Astrocyte (in vitro differentiated cells and primary cell): ENCODE data around the gene C1GALT1. TPM values are rescaled to one million over a fixed set of nuclear protein-coding genes. Genes with fewer than 3 reads are reported as not detected.

Source experiments
- DNase-seq: peaks from one replicate; pipeline ENCODE4 v3.0.0-alpha.2; 2010; ENCODE audit warnings: low read depth
- FAIRE-seq: peaks from 2 replicates; lab custom pipeline; 2011; peaks lifted over from hg19 to GRCh38; lab: Jason Lieb, UNC
- H2AFZ ChIP-seq: 2 replicates; pipeline ENCODE4 v1.6.0; 2012; ENCODE audit warnings: low read depth, low read length, inconsistent platforms
- H3K27ac ChIP-seq: 2 replicates; pipeline ENCODE4 v1.5.1; 2011; ENCODE audit warnings: low read depth, low read length, inconsistent platforms
- H3K27me3 ChIP-seq: 2 replicates; pipeline ENCODE4 v1.6.0; 2011; ENCODE audit warnings: low read length, inconsistent platforms; ENCODE audit not compliant: insufficient read depth
- H3K36me3 ChIP-seq: 2 replicates; pipeline ENCODE4 v1.5.1; 2011; ENCODE audit warnings: low read length, inconsistent platforms; ENCODE audit not compliant: insufficient read depth
- H3K4me1 ChIP-seq: 2 replicates; pipeline ENCODE4 v1.5.1; 2011; ENCODE audit warnings: low read length, inconsistent platforms; ENCODE audit not compliant: insufficient read depth
- H3K4me2 ChIP-seq: 2 replicates; pipeline ENCODE4 v1.6.0; 2012; ENCODE audit warnings: low read length, inconsistent platforms
- H3K4me3 ChIP-seq: 2 replicates; pipeline ENCODE4 v1.5.1; 2011; ENCODE audit warnings: low read depth, mild to moderate bottlenecking, low read length, inconsistent platforms; ENCODE audit not compliant: insufficient read depth
- H3K79me2 ChIP-seq: 2 replicates; pipeline ENCODE4 v1.6.0; 2012; ENCODE audit warnings: mild to moderate bottlenecking, low read length, inconsistent platforms; ENCODE audit not compliant: insufficient read depth
- H3K9ac ChIP-seq: 2 replicates; pipeline ENCODE4 v1.6.0; 2012; ENCODE audit warnings: mild to moderate bottlenecking, low read length, inconsistent platforms
- H3K9me3 ChIP-seq: 2 replicates; pipeline ENCODE4 v1.5.1; 2012; ENCODE audit warnings: low read depth, mild to moderate bottlenecking, low read length, inconsistent platforms; ENCODE audit not compliant: insufficient read depth
- H4K20me1 ChIP-seq: 2 replicates; pipeline ENCODE4 v1.6.0; 2012; ENCODE audit warnings: low read length, inconsistent platforms; ENCODE audit not compliant: insufficient read depth
- H3K27ac Mint-ChIP-seq: one replicate; pipeline ENCODE4 v1.8.0; 2021; ENCODE audit warnings: mild to moderate bottlenecking, mixed read lengths; ENCODE audit not compliant: unreplicated experiment
- H3K27me3 Mint-ChIP-seq: one replicate; pipeline ENCODE4 v1.8.0; 2021; ENCODE audit warnings: low read depth, mixed read lengths; ENCODE audit not compliant: unreplicated experiment
- H3K36me3 Mint-ChIP-seq: one replicate; pipeline ENCODE4 v1.8.0; 2021; ENCODE audit warnings: low read depth, mixed read lengths; ENCODE audit not compliant: unreplicated experiment
- H3K4me1 Mint-ChIP-seq: one replicate; pipeline ENCODE4 v1.8.0; 2021; ENCODE audit warnings: low read depth, mixed read lengths; ENCODE audit not compliant: unreplicated experiment
- H3K4me3 Mint-ChIP-seq: one replicate; pipeline ENCODE4 v1.8.0; 2021; ENCODE audit warnings: mild to moderate bottlenecking, moderate library complexity, mixed read lengths; ENCODE audit not compliant: unreplicated experiment
- H3K9me3 Mint-ChIP-seq: one replicate; pipeline ENCODE4 v1.8.0; 2021; ENCODE audit warnings: mild to moderate bottlenecking, mixed read lengths; ENCODE audit not compliant: unreplicated experiment
- CTCF ChIP-seq: IDR thresholded peaks from 2 replicates; pipeline ENCODE4 v1.5.1; 2011; ENCODE audit warnings: low read depth, mild to moderate bottlenecking, inconsistent platforms, low read length, moderate library complexity; ENCODE audit not compliant: insufficient read depth
- EZH2 ChIP-seq: IDR thresholded peaks from 2 replicates; pipeline ENCODE4 v1.6.1; 2012; ENCODE audit warnings: mild to moderate bottlenecking, low read length, inconsistent platforms; ENCODE audit not compliant: insufficient read depth
- total RNA-seq: library from RNA; stranded (reverse); gene quantifications from 2 replicates; pipeline ENCODE4 v1.2.1, GENCODE V29; 2021

Gene C1GALT1
- total RNA-seq, 1 donor from 2014 or later, result 40.0 TPM

GRCh38 chr7:7209412-7210050 lies 27.2 kb downstream of the C1GALT1 start:
- H3K79me2 ChIP-seq, result peaks cover 88% of the 10 kb centered on the region
- peaks cover 3% of the 10 kb centered on the region for H3K9me3 Mint-ChIP-seq
- H3K36me3 Mint-ChIP-seq, result peaks cover 8% of the 10 kb centered on the region
- no peaks in the 10 kb centered on the region for H3K27me3 ChIP-seq
- FAIRE-seq (no peak), DNase-seq (no peak)
- peaks cover 13% of the 10 kb centered on the region for H3K4me1 Mint-ChIP-seq
- TF ChIP-seq EZH2, result no peak
- TF ChIP-seq CTCF, result no peak
- no peaks in the 10 kb centered on the region for H3K36me3 ChIP-seq
- no peak overlapping the region for H3K4me2 ChIP-seq
- no peak overlapping the region for H2AFZ ChIP-seq
- H3K4me3 ChIP-seq, result no peak overlapping the region
- H3K27ac ChIP-seq, result no peak overlapping the region
- peaks cover 47% of the 10 kb centered on the region for H4K20me1 ChIP-seq
- no peaks in the 10 kb centered on the region for H3K4me1 ChIP-seq
- no peak overlapping the region for H3K9ac ChIP-seq
- H3K27ac Mint-ChIP-seq, result peak overlapping the region; percentile 86
- H3K4me3 Mint-ChIP-seq, result no peak overlapping the region
- H3K9me3 ChIP-seq, result no peaks in the 10 kb centered on the region
- H3K27me3 Mint-ChIP-seq, result no peaks in the 10 kb centered on the region

GRCh38 chr7:7210475-7211237 lies 28.3 kb downstream of the C1GALT1 start:
- Histone ChIP-seq H3K4me1 (no peaks in the 10 kb centered on the region), H3K9ac (no peak overlapping the region), H3K4me2 (no peak overlapping the region), H2AFZ (no peak overlapping the region), H4K20me1 (peaks cover 43% of the 10 kb centered on the region), H3K79me2 (peaks cover 79% of the 10 kb centered on the region), H3K36me3 (no peaks in the 10 kb centered on the region), H3K9me3 (no peaks in the 10 kb centered on the region), H3K27me3 (no peaks in the 10 kb centered on the region), H3K27ac (no peak overlapping the region), H3K4me3 (no peak overlapping the region)
- DNase-seq (no peak), FAIRE-seq (no peak)
- Mint-ChIP-seq H3K9me3 (peaks cover 3% of the 10 kb centered on the region), H3K4me3 (no peak overlapping the region), H3K27ac (no peak overlapping the region), H3K27me3 (no peaks in the 10 kb centered on the region), H3K36me3 (peaks cover 8% of the 10 kb centered on the region), H3K4me1 (peaks cover 13% of the 10 kb centered on the region)
- no peak for TF ChIP-seq EZH2
- no peak for TF ChIP-seq CTCF

- no peak overlapping the region for H3K9ac ChIP-seq
- H3K27me3 ChIP-seq, result no peaks in the 10 kb centered on the region
- no peak overlapping the region for H3K27ac Mint-ChIP-seq
- no peak overlapping the region for H3K4me3 ChIP-seq
- H3K4me1 ChIP-seq, result no peaks in the 10 kb centered on the region
- peak; percentile 55 for FAIRE-seq
- H4K20me1 ChIP-seq, result peaks cover 35% of the 10 kb centered on the region
- no peak overlapping the region for H3K27ac ChIP-seq
- H3K4me2 ChIP-seq, result no peak overlapping the region
- H3K36me3 Mint-ChIP-seq, result peaks cover 10% of the 10 kb centered on the region
- H2AFZ ChIP-seq, result no peak overlapping the region
- H3K9me3 Mint-ChIP-seq, result peaks cover 3% of the 10 kb centered on the region
- H3K27me3 Mint-ChIP-seq, result no peaks in the 10 kb centered on the region
- no peaks in the 10 kb centered on the region for H3K9me3 ChIP-seq
- H3K4me3 Mint-ChIP-seq, result no peak overlapping the region
- H3K79me2 ChIP-seq, result peaks cover 65% of the 10 kb centered on the region
- no peaks in the 10 kb centered on the region for H3K36me3 ChIP-seq
- TF ChIP-seq EZH2 (no peak), CTCF (no peak)
- peaks cover 13% of the 10 kb centered on the region for H3K4me1 Mint-ChIP-seq
- DNase-seq, result peak; percentile 26
Measured at GRCh38 chr7:7212612-7213011, 30.3 kb downstream of the C1GALT1 start.
